Esophagus squamous epithelium (tissue), 5 donors: ENCODE results near the gene ZFP57. TPM values are rescaled to one million over a fixed set of nuclear protein-coding genes. Genes with fewer than 3 reads are reported as not detected.

Source experiments
- DNase-seq: peaks from one replicate; lab custom pipeline; 2025; lab: John Stamatoyannopoulos, UW
- H3K27ac ChIP-seq, 4 donors: fragments of 200-600 bp; sonication (generic); one replicate each; pipeline ENCODE4 v1.5.1; 2016 to 2019; ENCODE audit warnings: mild to moderate bottlenecking in 1 of 4
- H3K27me3 ChIP-seq, 4 donors: fragments of 200-600 bp; sonication (generic); 1 replicate in 3 of 4; 2 replicates in 1 of 4; pipeline versions ENCODE4 v1.5.1 to v1.6.0; 2017 to 2021; ENCODE audit warnings: antibody characterized with exemption in 1 of 4
- H3K36me3 ChIP-seq, 3 donors: fragments of 200-600 bp; sonication (generic); one replicate each; pipeline ENCODE4 v1.5.1; 2016 to 2019
- H3K4me1 ChIP-seq, 3 donors: fragments of 200-600 bp; sonication (generic); one replicate each; pipeline ENCODE4 v1.5.1; 2017 to 2019
- H3K4me3 ChIP-seq, 4 donors: fragments of 200-600 bp; sonication (generic); 1 replicate in 3 of 4; 2 replicates in 1 of 4; pipeline ENCODE4 v1.5.1; 2016 to 2019; ENCODE audit warnings: mild to moderate bottlenecking in 2 of 4, moderate library complexity in 1 of 4
- H3K9me3 ChIP-seq, 3 donors: fragments of 200-600 bp; sonication (generic); one replicate each; pipeline ENCODE4 v1.5.1; 2016 to 2019
- CTCF ChIP-seq, 6 experiments: fragments of 450-650 bp in 4 of 6; fragments of 200-600 bp in 2 of 6; sonication (generic) in 2 of 6; IDR thresholded peaks; one replicate each; pipeline ENCODE4 v1.5.1; 2016 to 2019; ENCODE audit warnings: antibody characterized with exemption in 6 of 6, mild to moderate bottlenecking in 4 of 6, moderate library complexity in 4 of 6
- POLR2A ChIP-seq, 4 donors: fragments of 450-650 bp; IDR thresholded peaks; one replicate each; pipeline ENCODE4 v1.6.1; 2017; ENCODE audit warnings: antibody characterized with exemption in 4 of 4, mild to moderate bottlenecking in 4 of 4, moderate library complexity in 3 of 4
- WGBS, 2 donors: methylation state at CpG; one replicate each; pipeline ENCODE4 v1.1.5; 2018; 5-methylcytosine and 5-hydroxymethylcytosine counted together
- intact Hi-C: fragments of 100-400 bp; cut with DNase I; formaldehyde crosslinking; loops from one replicate; pipeline ENCODE4 v1.15.0; 2022
- total RNA-seq, 4 donors: library from RNA; depleted of rRNA; stranded (reverse); fragments of >200 nt; gene quantifications; one replicate each; pipeline ENCODE4 v1.1.0, GENCODE V29; 2016
- donor health status: DM: yes; HTN: yes; CAD: no.

The ZFP57 gene
- total RNA-seq, 4 donors from 2014 or later = 2.4 TPM; not detected in 3

GRCh38 chr6:29679962-29680361 lies 990 bp downstream of the ZFP57 start:
- no peak for TF ChIP-seq POLR2A (IDR thresholded peaks at IDR 0.05)
- TF ChIP-seq CTCF (IDR thresholded peaks at IDR 0.05) = no peak
- H3K27ac ChIP-seq = no peak overlapping the region
- no peak for DNase-seq
- no peaks in the 10 kb centered on the region for H3K9me3 ChIP-seq
- peaks cover 0 to 13% (median 0%) of the 10 kb centered on the region in 4 donors for H3K27me3 ChIP-seq
- intact Hi-C loops = no loop called here
- H3K36me3 ChIP-seq = no peaks in the 10 kb centered on the region
- WGBS, 2 donors = 51 to 71% methylated on average over 9 to 13 of the region's 13 CpGs
- no peak overlapping the region for H3K4me3 ChIP-seq
- no peaks in the 10 kb centered on the region for H3K4me1 ChIP-seq

GRCh38 chr6:29678114-29678513 lies 2.8 kb downstream of the ZFP57 start:
- DNase-seq = no peak
- H3K27ac ChIP-seq = no peak overlapping the region
- intact Hi-C loops = no loop called here
- H3K4me3 ChIP-seq = no peak overlapping the region
- TF ChIP-seq CTCF (IDR thresholded peaks at IDR 0.05) (no peak), POLR2A (IDR thresholded peaks at IDR 0.05) (no peak)
- H3K4me1 ChIP-seq = no peaks in the 10 kb centered on the region
- no peaks in the 10 kb centered on the region for H3K9me3 ChIP-seq
- no peaks in the 10 kb centered on the region for H3K36me3 ChIP-seq
- H3K27me3 ChIP-seq = peaks cover 0 to 13% (median 0%) of the 10 kb centered on the region in 4 donors
- 51 to 57% methylated on average over 5 of the region's 5 CpGs for WGBS, 2 donors

GRCh38 chr6:29676981-29677601 lies 3.9 kb downstream of the ZFP57 start:
- H3K4me3 ChIP-seq = no peak overlapping the region
- no peak for TF ChIP-seq POLR2A (IDR thresholded peaks at IDR 0.05)
- no peak for TF ChIP-seq CTCF (IDR thresholded peaks at IDR 0.05)
- WGBS, 2 donors = 14 to 43% methylated on average over 1 to 2 of the region's 2 CpGs
- no peaks in the 10 kb centered on the region for H3K9me3 ChIP-seq
- no peak for DNase-seq
- H3K4me1 ChIP-seq = no peaks in the 10 kb centered on the region
- H3K27ac ChIP-seq = no peak overlapping the region
- no peaks in the 10 kb centered on the region for H3K36me3 ChIP-seq
- intact Hi-C loops = no loop called here
- peaks cover 0 to 13% (median 0%) of the 10 kb centered on the region in 4 donors for H3K27me3 ChIP-seq

DNA sequence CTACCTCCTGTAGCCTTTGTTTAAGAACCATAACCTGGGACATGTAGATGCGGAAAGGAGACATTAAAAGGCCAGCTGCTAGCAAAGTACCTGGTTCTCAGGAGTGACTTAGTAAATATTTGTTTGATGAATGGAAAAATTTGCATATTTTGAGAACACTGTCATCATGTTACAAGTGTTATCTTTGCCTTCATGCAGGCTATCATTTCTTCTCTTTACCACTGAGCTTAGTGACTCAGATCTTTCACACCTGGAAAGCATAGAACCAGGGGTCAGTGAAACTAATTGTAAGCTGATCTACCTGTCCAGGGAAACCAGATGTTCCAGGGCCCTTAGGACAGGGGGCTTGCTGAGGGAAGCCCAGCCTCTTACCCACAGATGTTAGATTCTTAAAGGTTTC lies 5.4 kb downstream of the ZFP57 start:
- Histone ChIP-seq H3K4me1 (no peaks in the 10 kb centered on the region), H3K27me3 (peaks cover 0 to 18% (median 0%) of the 10 kb centered on the region in 4 donors), H3K4me3 (no peak overlapping the region), H3K36me3 (no peaks in the 10 kb centered on the region), H3K9me3 (no peaks in the 10 kb centered on the region), H3K27ac (no peak overlapping the region)
- no peak for DNase-seq
- TF ChIP-seq CTCF (IDR thresholded peaks at IDR 0.05) (no peak), POLR2A (IDR thresholded peaks at IDR 0.05) (no peak)
- intact Hi-C loops = no loop called here
- 75 to 92% methylated on average over 1 of the region's 1 CpG for WGBS, 2 donors

DNA sequence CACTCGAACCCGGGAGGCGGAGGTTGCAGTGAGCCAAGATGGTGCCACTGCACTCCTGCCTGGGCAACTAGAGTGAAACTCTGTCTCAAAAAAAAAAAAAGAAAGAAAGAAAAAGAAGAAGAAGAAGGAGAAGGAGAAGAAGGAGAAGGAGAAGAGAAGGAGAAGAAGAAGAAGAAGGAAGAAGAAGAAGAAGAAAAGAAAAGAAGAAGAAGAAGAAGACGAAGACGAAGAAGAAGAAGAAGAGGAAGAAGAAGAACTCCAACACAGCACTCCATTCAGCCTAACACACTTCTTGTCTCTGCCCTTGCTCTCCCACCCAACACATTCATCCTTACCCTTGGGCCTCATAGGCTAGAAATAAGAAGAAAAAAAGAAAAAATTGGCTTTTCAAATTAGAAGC lies 6.9 kb downstream of the ZFP57 start:
- Histone ChIP-seq H3K4me3 (no peak overlapping the region), H3K9me3 (no peaks in the 10 kb centered on the region), H3K4me1 (no peaks in the 10 kb centered on the region), H3K27me3 (peaks cover 0 to 17% (median 0%) of the 10 kb centered on the region in 4 donors), H3K27ac (no peak overlapping the region), H3K36me3 (no peaks in the 10 kb centered on the region)
- 93% methylated on average over 4 to 5 of the region's 5 CpGs for WGBS, 2 donors
- TF ChIP-seq CTCF (IDR thresholded peaks at IDR 0.05) (no peak), POLR2A (IDR thresholded peaks at IDR 0.05) (no peak)
- intact Hi-C loops = no loop called here
- DNase-seq = no peak
